GM21825 (cell line): ENCODE measurements around the gene EXOC4.
"Not testable (repeated sequence)": the region's sequence is repeated elsewhere in the genome, so short reads cannot be mapped to it uniquely, and the experiment has no call there.

Source experiments
- ATAC-seq: cut with Tn5 transposase; IDR thresholded peaks from one replicate; pipeline ENCODE4 v1.9.1; 2021; ENCODE audit warnings: mild to moderate bottlenecking, moderate library complexity; ENCODE audit not compliant: unreplicated experiment

Gene EXOC4

DNA sequence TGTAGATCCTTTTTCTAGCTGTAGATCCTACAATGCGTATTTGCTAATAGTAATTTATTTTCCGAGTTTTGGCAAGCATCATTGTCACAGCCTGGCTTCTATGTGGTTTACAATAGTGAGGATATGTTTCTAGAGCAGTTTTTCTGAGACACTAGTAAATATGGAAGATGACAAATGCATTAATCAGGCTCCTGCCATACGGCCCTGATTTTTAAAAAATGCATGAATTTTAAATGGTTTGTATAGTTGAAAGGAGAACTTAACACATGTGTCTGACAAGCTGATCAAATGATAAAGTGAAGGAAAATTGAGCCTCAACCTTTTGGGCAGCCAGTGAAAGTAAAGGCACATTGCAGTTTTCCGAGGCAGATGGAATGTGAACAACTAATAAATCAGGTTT, 354.1 kb downstream of the EXOC4 start:
- no peak for ATAC-seq

DNA sequence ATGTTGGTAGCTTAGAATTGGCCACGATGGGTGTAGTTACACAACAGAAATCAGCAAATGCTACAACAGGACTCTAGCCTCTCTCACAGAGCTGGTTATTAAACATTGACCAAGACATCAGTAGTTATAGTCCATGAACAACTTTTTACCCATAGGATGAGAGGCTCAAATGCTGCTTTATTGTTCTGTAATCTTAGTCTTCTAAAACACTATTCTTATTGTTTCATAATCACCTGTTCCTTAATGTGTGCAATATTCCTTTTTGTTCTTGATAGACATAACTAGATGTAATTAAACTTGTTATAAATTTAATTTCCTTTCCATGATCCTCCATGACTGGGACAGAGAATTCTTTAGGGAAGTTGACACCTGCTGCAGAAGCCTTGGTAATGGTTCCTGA, 356.9 kb downstream of the EXOC4 start:
- ATAC-seq: no peak

DNA sequence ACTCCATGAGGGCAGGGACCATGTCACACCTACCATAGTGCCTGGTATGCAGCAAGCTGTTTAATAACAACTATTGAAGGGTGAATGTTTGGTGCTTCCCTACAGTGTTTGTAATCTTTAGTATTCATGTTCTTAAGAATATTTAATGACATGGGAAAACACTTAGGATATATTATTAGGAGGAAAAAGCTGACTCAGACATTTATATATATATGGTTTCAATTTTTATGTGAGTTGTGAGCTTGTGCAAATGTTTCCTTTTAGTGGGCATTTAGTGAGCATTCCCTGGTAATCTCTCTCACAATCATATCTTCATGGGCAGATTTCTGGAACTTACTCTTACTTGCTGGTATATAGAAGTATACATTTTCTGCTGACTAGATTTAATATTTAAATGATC, 359.1 kb downstream of the EXOC4 start:
- no peak for ATAC-seq

DNA sequence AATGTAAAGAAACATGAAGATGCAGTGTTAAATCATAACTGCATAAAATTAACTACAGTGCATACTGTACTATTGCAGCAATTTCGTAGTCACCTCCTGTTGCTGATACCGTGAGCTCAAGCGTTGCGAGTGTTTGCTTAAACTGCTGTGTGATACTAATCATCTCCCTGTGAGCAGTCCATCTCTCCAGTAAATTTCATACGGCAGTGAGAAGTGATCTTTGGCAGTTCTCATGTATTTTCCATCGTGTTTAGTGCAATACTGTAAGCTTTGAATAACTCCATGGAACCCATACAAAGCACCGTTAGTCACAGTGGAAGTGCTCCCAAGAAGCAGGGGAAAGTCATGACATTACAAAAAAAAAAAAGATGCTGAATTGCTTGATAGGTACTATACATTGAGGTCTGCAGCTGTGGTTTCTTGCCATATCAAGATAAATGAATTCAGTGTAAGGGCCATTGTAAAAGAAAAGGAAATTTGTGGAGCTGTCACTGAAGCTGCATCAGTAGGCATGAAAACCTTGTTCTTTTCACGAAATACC, 360.4 kb downstream of the EXOC4 start:
- no peak for ATAC-seq

DNA sequence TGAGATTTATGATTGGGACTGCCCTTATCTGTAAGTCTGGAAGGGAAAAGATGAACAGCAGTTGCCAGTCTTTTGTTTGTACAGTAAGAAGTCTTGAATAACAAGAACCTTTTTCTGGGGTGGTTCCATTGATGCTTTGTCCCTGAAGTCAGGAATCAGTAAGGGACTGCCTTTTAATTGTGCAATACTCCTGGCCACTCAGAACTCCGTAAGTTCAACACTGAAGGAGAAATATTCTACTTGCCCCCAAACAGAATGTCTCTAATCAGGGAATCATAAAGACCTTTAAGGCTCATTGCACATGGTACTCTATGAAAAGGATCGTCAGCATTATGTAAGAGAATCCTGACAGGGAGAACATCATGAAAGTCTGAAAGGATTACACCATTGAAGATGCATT, 361.4 kb downstream of the EXOC4 start:
- ATAC-seq: no peak

DNA sequence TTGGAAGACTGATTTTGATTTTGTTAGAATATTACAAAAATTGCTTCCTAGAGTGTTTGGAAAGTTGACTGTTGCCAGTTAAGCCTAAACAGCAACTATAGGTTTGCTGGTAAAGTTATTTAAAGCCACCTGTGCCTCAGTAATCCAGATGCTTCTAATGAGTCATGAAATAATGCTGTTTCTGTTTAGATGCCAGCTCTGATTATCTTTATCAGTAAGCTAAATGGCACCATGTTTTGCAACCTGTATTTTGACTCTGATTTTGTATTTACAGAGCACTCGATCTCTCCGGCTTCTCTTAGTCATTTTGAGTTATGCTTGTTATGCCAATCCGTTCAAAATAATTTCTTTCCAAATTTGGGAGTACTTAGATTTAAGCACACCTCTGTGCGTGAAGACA, 366.1 kb downstream of the EXOC4 start:
- no peak for ATAC-seq

DNA sequence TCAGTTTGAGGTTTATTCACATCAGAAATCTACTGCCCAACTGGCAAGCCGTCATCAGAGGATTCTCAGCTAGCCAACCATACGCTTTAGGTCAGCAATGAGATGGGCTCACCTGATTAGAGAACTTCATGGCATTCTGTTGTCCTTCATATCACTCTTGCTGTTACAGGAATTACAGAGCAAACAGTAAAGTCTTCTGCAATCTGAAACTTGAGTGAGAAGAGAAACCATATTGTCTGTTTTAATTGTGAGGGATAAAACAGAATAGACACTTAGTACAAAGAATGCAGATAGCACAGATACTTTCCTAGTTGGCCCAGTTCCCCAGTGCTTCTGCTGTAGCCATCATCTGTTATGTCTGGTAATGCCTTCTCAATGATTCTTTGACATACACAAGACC, 366.6 kb downstream of the EXOC4 start:
- ATAC-seq: no peak

DNA sequence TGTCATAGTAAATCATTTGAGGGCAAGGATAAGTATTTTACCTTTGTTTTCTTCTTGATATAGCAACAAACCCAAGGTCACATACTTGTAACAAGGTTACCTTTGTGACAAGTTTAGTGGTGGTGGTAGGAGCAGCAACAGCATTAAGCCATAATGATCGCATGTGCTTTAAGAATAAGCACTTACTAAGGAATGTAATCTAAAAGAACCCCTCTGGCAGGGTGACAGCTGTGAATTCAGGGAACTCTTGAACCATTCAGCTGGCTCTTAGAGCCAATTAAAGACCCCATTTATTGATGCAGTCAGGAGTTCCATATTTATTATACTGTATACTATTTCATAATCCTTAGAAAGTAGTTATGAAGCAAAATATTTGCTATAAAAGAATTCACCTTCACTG, 370.8 kb downstream of the EXOC4 start:
- no peak for ATAC-seq

DNA sequence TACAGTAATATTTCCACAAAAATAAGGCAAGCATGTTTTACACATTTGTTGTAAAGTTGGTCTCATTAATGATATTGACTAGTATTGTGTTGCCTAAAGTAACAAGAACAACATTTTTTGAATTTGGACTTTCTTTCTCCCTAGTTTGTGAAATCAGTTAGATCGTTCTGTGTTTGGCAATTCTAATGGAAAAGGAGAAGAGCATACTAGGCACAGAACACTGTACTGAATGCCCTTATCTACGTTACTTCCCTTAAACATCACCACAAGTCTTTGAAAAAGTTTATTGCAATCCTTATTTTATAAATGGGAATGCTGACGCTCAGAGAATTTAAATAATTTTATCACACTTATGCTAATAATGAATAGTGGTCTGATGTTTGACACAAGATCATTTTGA, 372.2 kb downstream of the EXOC4 start:
- no peak for ATAC-seq

DNA sequence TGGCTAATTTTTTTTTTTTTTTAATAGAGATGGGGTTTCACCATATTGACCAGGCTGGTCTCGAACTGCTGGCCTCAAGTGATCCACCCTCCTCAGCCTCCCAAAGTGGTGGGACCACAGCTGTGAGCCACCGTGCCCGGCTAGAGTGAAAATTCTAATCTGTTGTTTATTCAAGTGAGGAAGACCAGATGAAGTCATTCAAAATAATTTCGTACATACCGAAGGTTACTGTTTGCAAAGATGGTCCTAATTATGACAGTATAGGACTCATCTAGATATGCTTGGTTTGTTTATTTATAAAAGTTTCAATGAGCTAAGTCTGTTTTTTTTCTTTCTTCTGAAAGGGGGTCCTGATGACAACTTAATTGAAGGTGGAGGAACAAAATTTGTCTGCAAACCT, 376.8 kb downstream of the EXOC4 start:
- no peak for ATAC-seq

DNA sequence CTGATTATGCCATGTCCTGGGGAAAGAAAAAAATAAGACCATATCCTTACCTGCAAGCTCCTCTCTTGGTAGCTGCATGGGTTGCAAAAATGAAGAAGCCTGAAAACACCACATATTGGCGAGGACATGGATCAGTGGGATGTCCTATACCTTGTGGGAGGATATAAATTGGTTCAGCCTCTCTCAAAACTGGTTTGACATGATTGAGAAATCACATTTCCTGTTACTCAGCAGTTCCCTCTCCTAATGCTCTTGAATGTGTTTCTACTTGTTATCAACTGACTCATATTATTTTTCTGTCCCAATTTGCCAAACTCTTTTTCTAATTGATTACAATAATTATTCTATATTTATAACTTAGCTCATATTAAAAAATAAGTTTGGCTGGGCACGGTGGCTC, 380.2 kb downstream of the EXOC4 start:
- no peak for ATAC-seq

DNA sequence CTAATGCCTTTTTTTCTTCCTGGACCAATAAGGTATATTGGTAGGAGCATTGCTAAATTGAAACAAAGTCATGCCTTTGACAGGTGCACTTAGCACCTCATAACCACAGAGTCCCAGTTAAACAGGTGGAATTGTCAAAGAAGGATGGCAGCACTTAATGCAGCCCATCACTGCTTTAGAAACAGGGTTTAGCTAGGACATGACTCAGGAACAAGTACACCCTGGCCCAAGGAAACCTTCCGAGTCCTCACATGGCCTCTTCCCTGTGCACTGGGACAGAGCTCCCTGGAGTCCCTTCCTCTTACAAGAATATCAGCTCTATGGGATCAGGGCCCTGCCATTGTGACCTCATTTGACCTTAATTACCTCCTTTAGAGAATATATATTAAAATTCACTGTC, 382.7 kb downstream of the EXOC4 start:
- ATAC-seq: no peak

DNA sequence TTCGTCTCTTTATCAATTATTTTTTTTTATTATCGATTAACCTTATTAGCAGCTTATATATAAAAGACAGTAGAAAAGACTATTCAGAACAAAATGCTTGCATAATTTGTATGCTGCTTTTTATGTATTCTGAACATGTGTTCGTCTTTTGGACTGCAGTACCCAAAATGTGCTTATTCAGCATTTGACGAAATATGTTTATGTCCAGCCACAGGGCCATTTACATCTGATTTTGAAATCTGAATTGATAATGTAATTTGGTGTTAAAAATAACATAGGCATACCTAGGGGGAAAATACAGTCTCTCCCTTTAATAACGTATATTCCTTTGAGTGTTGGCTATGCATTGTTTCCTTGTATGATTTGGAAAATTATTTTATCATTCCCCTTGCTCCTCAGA, 386.0 kb downstream of the EXOC4 start:
- no peak for ATAC-seq

DNA sequence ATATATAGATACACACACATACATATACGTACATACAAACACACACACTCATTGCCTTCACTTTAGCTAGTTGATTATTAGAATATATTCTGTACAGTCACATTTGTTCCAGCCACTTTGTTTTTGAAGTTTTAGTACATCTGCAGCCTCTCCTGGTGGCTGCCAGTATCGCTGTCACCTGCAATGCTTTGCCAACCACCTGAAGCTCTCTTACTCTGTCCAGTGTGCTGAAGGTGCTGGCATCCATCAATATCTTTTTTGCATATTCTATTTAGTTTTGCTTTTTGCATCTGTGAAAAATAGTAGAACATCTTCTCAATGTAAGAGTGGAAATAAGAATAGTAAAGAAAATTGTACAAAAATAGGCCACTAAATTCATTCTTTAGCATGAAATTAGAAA, 388.6 kb downstream of the EXOC4 start:
- no peak for ATAC-seq

DNA sequence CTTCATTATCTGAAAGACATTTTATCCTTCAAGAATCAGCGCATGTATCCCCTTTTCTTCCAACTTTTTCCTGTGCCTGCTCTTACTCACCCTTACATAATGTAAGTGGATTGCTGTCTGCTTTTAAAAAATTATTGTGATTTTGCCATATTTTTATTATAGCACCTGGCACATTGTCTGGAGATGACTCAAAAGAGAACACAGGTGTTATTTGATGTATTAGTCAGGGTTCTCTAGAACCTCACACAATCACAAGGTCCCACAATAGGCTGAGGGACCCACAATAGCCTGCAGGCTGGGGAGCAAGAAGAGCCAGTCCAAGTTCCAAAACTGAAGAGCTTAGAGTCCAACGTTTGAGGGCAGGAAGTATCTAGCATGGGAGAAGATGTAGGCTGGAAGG, 390.0 kb downstream of the EXOC4 start:
- ATAC-seq: no peak

DNA sequence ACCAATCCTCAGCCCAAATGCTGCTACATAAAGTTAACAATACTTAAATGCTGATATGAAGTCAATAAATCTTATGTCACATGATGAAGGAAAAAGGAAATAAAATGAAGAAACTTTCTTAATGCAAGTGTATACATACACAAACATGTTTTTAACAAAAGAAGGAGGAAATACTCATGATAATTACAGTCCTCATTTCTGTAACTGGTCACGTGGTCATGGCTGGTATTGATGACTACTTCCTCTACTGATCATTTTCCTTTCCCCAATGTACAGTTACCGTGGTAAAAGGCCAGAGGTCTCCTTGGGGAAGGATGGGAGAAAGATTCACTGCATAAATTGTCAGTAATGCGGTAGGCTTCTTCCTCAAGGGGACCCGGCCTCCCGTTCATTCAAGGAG, 390.8 kb downstream of the EXOC4 start:
- not testable (repeated sequence) for ATAC-seq

DNA sequence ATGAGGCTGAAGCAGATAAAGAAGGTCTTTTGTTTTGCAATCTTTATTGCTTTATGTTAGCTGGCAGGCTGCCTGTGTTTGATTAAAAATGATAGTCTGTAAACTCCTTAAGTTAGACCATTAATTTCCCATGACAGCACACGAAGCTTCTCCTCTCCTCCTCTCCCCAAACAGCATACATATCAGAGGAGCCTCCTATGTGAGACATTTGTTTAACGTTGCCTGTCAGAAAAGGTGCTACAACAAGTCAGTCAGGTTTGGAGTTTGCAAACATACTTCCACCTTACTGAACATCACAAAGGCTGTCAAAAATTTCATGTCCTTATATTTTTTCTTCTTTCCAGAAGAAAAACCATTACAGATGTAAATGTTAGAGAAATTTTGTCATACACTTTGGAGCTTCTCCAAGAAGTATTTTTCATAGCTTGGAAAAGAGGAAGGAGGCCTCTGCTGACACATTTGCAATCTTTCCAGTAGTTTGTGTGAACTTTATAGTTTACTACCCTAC, 393.1 kb downstream of the EXOC4 start:
- no peak for ATAC-seq

DNA sequence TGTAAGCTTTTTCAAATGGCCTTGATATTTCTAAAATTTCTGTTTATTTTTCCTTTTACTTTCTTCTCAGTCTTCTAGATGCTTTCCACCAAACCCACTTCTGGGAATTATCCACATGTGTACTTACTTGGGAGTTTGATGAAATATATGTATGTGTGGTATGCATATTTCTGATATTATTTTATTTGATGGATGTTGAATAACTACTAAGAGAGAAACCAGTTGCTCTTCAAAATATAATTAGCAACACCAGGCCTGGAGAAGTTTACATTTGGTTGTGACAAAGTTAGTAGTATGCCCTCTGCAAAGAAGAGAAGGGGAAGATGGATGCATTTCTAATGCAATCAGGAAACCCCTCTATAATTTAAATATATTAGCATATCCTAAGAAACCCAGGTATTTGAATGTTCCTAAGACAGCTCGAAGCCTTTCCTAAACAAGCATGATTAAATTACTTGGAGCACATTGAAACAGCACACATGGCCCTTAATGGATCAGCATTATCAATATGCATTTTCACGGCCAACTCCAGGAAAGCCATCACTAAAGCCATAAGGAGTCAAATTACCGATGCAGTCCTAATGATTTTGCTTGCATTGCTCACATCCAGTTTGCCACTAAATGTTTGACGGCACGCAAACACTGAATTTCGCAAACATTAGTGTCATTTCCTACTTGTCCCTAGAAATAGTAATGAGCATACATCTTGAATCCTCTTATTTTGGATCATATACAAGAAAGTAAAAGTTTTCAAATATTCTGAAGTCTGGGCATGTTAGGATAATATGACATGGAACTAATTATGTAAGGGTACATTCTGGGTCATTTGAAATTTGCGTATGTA, 393.8 kb downstream of the EXOC4 start:
- no peak for ATAC-seq

DNA sequence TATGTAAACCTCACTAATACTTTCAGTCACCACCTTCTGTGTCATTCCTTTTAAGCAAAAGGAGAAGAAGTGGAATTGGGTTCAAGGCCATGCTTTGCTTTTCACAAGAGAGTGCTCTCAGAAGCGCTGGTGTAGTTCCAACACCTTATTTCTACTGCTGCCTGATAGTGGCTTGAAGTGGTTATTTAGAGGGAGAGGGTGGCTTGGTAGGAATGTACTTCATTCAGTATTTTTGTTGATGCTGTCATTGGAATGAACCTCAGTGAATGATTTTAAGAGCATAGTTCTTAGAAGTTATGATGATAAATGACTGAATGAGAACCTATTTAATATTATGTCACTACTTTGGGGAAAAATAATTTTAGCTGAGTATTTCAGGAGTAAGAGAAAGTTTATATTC, 396.7 kb downstream of the EXOC4 start:
- ATAC-seq: no peak

DNA sequence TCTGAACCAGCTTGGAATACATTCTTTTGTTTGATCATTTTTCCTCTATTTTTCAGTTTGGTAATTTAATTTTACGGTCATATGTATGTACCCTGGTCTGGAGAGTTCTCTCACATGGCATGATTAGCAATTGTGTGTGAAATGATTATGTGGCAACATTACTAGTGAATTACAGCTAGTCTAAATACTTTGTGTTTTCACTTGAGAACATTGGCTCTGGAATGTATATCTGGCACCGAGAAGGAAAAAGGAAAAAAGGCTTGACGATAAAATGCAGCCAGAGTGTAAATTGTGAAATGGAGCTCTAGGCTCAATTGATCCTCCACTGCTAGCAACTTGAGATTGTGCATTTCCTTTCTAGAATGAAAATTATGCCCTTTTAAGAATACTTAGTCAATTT, 397.2 kb downstream of the EXOC4 start:
- no peak for ATAC-seq

DNA sequence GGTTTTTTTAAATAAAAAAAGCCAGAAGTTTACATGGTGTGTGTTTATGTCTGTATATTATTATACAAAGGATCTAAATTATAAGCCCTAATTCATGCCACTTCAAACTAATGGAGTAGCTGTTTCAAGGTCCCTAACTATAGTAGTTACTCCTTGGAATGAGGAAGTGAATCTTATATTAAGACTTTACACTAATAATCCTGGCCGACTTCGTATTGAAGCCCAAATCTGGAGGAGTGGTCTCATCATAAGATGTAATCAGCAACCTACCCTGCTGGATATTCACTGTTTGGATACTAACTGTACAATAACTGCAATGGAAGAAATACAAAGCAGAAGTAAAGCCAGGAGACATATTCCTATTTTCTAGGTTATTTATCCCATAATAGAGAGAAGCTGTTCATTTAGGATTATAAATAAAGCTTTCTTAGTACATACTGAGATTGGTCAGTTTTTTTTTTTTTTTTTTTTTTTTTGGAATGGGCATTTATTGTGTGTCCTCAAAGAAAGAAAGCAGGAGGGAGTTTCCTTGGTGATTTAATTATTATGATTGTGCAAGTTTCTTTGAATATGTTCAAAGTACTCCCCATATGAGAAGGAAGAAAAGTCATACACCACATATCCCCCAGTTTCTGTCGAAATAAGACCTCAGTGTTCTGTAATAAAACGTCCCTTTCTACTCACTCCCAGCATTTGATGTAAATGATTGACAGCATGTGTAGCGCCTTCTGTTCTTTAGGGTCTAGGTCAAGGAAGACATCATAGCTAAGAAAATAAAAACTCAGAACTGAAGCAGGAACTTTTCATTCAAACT, 397.8 kb downstream of the EXOC4 start:
- no peak for ATAC-seq

DNA sequence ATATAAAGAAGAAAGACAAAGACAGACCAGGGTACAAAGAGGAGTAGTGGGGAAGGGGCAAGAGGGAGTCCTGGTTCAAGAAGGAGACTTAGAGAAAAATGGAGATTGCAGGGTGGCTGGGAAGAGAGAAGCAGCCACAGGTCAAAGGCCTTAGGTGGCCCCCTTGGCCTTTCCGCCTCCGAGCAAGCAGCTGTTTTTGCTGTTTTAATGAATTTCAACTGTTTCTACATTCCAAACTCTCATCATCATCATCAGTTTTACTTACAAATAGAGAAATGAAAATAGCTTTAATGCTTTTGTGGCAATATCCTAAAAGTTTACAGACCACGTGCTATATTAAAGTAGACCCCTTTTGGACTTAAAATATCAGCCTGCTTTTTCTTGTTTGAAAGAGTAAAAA, 399.7 kb downstream of the EXOC4 start:
- ATAC-seq: no peak
